Measurements from ENCODE around the gene DAPK1. TPM values are rescaled to one million over a fixed set of nuclear protein-coding genes. Genes with fewer than 3 reads are reported as not detected.

The DAPK1 gene
- polyA plus RNA-seq, 1 of the 3 experiments (the other 2 are of a cell fraction): 0.61 TPM

- no peak overlapping the region for H3K4me2 ChIP-seq
- no peak overlapping the region for H3K27ac ChIP-seq (ENCODE audit: low read depth in 2 of 2, low read length in 1 of 2)
- CTCF ChIA-PET: interaction anchor here (1.6 kb wide), 1 partner anchor 103 kb away, joined by 5 read pairs; no protein-coding TSS in a partner anchor
- H3K4me1 ChIP-seq (ENCODE audit: control insufficient read depth in 1 of 2, insufficient read depth in 2 of 2, low read depth in 1 of 2, low read length in 1 of 2): peaks cover 6 to 22% of the 10 kb centered on the region in 2 experiments; a peak in 2 of 4 replicates
- TF ChIP-seq RCOR1 (IDR thresholded peaks at IDR 0.05; ENCODE audit: low read length): no peak
- no peaks in the 10 kb centered on the region for H4K20me1 ChIP-seq (ENCODE audit: insufficient read depth)
- POLR2A ChIA-PET: no interaction called here
- H3K79me2 ChIP-seq (ENCODE audit: insufficient read depth): no peaks in the 10 kb centered on the region
- H3K36me3 ChIP-seq (replicated peaks in 1 of 2; ENCODE audit: control insufficient read depth in 1 of 2, insufficient read depth in 2 of 2, low read length in 1 of 2): no peaks in the 10 kb centered on the region
- H3K9me2 ChIP-seq: no peaks in the 10 kb centered on the region
- no peaks in the 10 kb centered on the region for H3K9me3 ChIP-seq
- H3F3A ChIP-seq (replicated peaks; ENCODE audit: insufficient read depth): no peaks in the 10 kb centered on the region
- H2AFZ ChIP-seq (ENCODE audit: low read depth): no peak overlapping the region
- DNase-seq: no peak
- no peak overlapping the region for H3K4me3 ChIP-seq (ENCODE audit: low read depth in 2 of 2, low read length in 1 of 2)
- 59% methylated on average over 5 of the region's 5 CpGs for WGBS (ENCODE audit: low lambda C conversion rate)
- no peaks in the 10 kb centered on the region for H3K27me3 ChIP-seq (ENCODE audit: insufficient read depth)
- H3K9ac ChIP-seq: no peak overlapping the region
These were observed 103.9 kb downstream of the DAPK1 start for GRCh38 chr9:87601595-87601994.

DNA sequence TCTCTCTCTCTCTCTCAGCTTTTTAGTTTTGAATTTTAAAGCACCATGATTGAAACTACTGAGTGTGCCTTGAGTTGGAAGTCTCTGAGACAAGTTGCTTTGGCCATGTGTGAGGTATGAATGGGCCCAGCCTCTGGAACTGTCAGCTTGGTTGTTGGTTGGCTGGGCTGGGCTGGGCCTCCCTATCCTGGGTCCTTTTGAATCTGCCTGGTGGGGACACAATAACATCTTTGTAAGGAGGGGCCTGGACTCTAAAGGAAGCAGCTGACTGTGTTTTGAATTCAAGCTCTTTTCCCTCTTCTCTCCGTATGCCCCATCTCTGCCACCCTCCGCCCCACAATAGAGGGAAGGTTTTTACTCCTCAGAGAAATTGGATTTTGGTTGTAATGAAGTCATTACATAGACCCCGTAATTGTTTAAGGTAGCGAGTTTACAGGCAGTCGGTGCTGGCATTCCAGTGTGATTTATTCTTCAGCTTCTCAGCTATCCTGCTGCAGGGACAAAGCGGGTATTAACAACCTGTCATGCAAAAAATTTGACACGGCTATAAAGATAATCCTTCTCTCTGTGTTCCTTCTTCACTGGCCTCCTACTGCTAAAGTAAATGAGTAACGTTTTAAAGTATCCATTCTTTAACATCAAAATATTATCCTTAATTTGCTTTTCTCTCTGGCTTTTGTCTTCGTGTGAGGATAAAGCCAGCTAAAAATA is 105.4 kb downstream of the DAPK1 start:
- no peaks in the 10 kb centered on the region for H3K79me2 ChIP-seq (ENCODE audit: insufficient read depth)
- H3K36me3 ChIP-seq (replicated peaks in 1 of 2; ENCODE audit: control insufficient read depth in 1 of 2, insufficient read depth in 2 of 2, low read length in 1 of 2): no peaks in the 10 kb centered on the region
- no peak overlapping the region for H3K9ac ChIP-seq
- no peaks in the 10 kb centered on the region for H3F3A ChIP-seq (replicated peaks; ENCODE audit: insufficient read depth)
- 68% methylated on average over 9 of the region's 9 CpGs for WGBS (ENCODE audit: low lambda C conversion rate)
- DNase-seq: no peak
- H4K20me1 ChIP-seq (ENCODE audit: insufficient read depth): no peaks in the 10 kb centered on the region
- H3K4me1 ChIP-seq (ENCODE audit: control insufficient read depth in 1 of 2, insufficient read depth in 2 of 2, low read depth in 1 of 2, low read length in 1 of 2): peaks cover 16 to 22% of the 10 kb centered on the region in 2 experiments; a peak in 2 of 4 replicates
- H3K9me3 ChIP-seq: no peaks in the 10 kb centered on the region
- H3K4me2 ChIP-seq: no peak overlapping the region
- TF ChIP-seq EZH2phosphoT487 (IDR thresholded peaks at IDR 0.05; ENCODE audit: borderline replicate concordance, low read depth) (no peak), NRF1 (IDR thresholded peaks at IDR 0.05; ENCODE audit: low read depth, low read length) (no peak), TEAD4 (IDR thresholded peaks at IDR 0.05; ENCODE audit: borderline replicate concordance, insufficient read depth) (no peak), MXI1 (IDR thresholded peaks at IDR 0.05; ENCODE audit: low read depth, low read length) (no peak), RCOR1 (IDR thresholded peaks at IDR 0.05; ENCODE audit: low read length) (no peak), NFIC (IDR thresholded peaks at IDR 0.05; ENCODE audit: borderline replicate concordance) (no peak), SIN3A (IDR thresholded peaks at IDR 0.05; ENCODE audit: borderline replicate concordance, low read depth, low read length) (no peak), USF1 (IDR thresholded peaks at IDR 0.05; ENCODE audit: borderline replicate concordance, low read depth) (no peak), GATA2 (CRISPR knock-in tag; IDR thresholded peaks at IDR 0.05) (no peak), RXRA (IDR thresholded peaks at IDR 0.05; ENCODE audit: borderline replicate concordance, low read depth) (no peak), EP300 (IDR thresholded peaks at IDR 0.05; ENCODE audit: borderline replicate concordance in 1 of 2, low read depth in 1 of 2, low read length in 1 of 2) (no peak), YY1 (IDR thresholded peaks at IDR 0.05; ENCODE audit: low read depth) (no peak), SMC3 (IDR thresholded peaks at IDR 0.05; ENCODE audit: low read depth, low read length) (no peak)
- TF ChIP-seq, protein P1, sequence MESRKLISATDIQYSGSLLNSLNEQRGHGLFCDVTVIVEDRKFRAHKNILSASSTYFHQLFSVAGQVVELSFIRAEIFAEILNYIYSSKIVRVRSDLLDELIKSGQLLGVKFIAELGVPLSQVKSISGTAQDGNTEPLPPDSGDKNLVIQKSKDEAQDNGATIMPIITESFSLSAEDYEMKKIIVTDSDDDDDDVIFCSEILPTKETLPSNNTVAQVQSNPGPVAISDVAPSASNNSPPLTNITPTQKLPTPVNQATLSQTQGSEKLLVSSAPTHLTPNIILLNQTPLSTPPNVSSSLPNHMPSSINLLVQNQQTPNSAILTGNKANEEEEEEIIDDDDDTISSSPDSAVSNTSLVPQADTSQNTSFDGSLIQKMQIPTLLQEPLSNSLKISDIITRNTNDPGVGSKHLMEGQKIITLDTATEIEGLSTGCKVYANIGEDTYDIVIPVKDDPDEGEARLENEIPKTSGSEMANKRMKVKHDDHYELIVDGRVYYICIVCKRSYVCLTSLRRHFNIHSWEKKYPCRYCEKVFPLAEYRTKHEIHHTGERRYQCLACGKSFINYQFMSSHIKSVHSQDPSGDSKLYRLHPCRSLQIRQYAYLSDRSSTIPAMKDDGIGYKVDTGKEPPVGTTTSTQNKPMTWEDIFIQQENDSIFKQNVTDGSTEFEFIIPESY (IDR thresholded peaks at IDR 0.05; ENCODE audit: borderline replicate concordance, low read depth): no peak
- TF ChIP-seq, protein P2, sequence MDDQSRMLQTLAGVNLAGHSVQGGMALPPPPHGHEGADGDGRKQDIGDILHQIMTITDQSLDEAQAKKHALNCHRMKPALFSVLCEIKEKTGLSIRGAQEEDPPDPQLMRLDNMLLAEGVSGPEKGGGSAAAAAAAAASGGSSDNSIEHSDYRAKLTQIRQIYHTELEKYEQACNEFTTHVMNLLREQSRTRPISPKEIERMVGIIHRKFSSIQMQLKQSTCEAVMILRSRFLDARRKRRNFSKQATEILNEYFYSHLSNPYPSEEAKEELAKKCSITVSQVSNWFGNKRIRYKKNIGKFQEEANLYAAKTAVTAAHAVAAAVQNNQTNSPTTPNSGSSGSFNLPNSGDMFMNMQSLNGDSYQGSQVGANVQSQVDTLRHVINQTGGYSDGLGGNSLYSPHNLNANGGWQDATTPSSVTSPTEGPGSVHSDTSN (IDR thresholded peaks at IDR 0.05): no peak
- no peak overlapping the region for H3K4me3 ChIP-seq (ENCODE audit: low read depth in 2 of 2, low read length in 1 of 2)
- CTCF ChIA-PET: interaction anchor here (1.1 kb wide), 1 partner anchor 19 kb away, joined by 3 read pairs; no protein-coding TSS in a partner anchor
- H3K27ac ChIP-seq (ENCODE audit: low read depth in 2 of 2, low read length in 1 of 2): no peak overlapping the region
- POLR2A ChIA-PET: no interaction called here
- no peaks in the 10 kb centered on the region for H3K27me3 ChIP-seq (ENCODE audit: insufficient read depth)
- H3K9me2 ChIP-seq: no peaks in the 10 kb centered on the region
- H2AFZ ChIP-seq (ENCODE audit: low read depth): no peak overlapping the region

All from SK-N-SH (cell line).